K562 (cell line): Measurements from ENCODE around the gene MYLK4. TPM values are rescaled to one million over a fixed set of nuclear protein-coding genes. Genes with fewer than 3 reads are reported as not detected.

Source experiments
- BRD9 ChIP-seq: fragments of 450-650 bp; IDR thresholded peaks from 2 replicates; pipeline ENCODE4 v1.6.1; 2018; ENCODE audit warnings: low read depth; ENCODE audit not compliant: partially characterized antibody
- CC2D1A ChIP-seq: fragments of 450-650 bp; IDR thresholded peaks from 2 replicates; pipeline ENCODE4 v1.6.1; 2017; ENCODE audit warnings: mild to moderate bottlenecking
- KDM5B ChIP-seq: fragments of 200-600 bp; sonication (generic); IDR thresholded peaks from 2 replicates; pipeline ENCODE4 v1.6.1; 2012; ENCODE audit warnings: low read depth, mild to moderate bottlenecking, moderate library complexity, low read length, control low read depth, inconsistent platforms; ENCODE audit not compliant: insufficient replicate concordance
- LARP7 ChIP-seq: fragments of 450-650 bp; IDR thresholded peaks from 2 replicates; pipeline ENCODE4 v1.6.1; 2016
- NFIX ChIP-seq: fragments of 250-450 bp; sonication (Bioruptor Pico); IDR thresholded peaks from 2 replicates; pipeline ENCODE4 v1.4.0; 2020; ENCODE audit warnings: low read depth, mild to moderate bottlenecking, moderate library complexity
- PHTF2 ChIP-seq: fragments of 250-450 bp; sonication (Bioruptor Pico); IDR thresholded peaks from 2 replicates; pipeline ENCODE4 v1.5.0; 2021; ENCODE audit warnings: mild to moderate bottlenecking
- POLR2B ChIP-seq: fragments of 450-650 bp; IDR thresholded peaks from 2 replicates; pipeline ENCODE4 v1.6.1; 2018; ENCODE audit warnings: low read depth; ENCODE audit not compliant: partially characterized antibody
- RAD51 ChIP-seq: fragments of 450-650 bp; IDR thresholded peaks from 2 replicates; pipeline ENCODE4 v1.7.1; 2016; ENCODE audit warnings: low read depth, mild to moderate bottlenecking, borderline replicate concordance
- RBFOX2 ChIP-seq: fragments of 200-400 bp; formaldehyde crosslinking; IDR thresholded peaks from 2 replicates; pipeline ENCODE4 v1.6.1; 2017; ENCODE audit warnings: low read depth, mild to moderate bottlenecking, low read length, moderate library complexity
- SIN3A ChIP-seq, 2 experiments: fragments of 150-350 bp in 1 of 2; IDR thresholded peaks; 2 replicates each; pipeline ENCODE4 v1.6.1; 2011 to 2016; ENCODE audit warnings: borderline replicate concordance in 2 of 2, low read depth in 2 of 2, low read length in 2 of 2, mild to moderate bottlenecking in 2 of 2, moderate library complexity in 2 of 2; ENCODE audit not compliant: control insufficient read depth in 1 of 2
- ZBTB17 ChIP-seq: fragments of 450-650 bp; formaldehyde crosslinking; IDR thresholded peaks from 2 replicates; pipeline ENCODE4 v1.4.0; 2020; ENCODE audit warnings: mild to moderate bottlenecking
- ZC3H8 ChIP-seq: fragments of 450-650 bp; IDR thresholded peaks from 2 replicates; pipeline ENCODE4 v1.6.1; 2017
- ZNF253 ChIP-seq: fragments of 250-450 bp; sonication (Bioruptor Pico); conservative IDR thresholded peaks from 2 replicates; pipeline ENCODE4 v1.6.1; 2021; ENCODE audit warnings: mild to moderate bottlenecking
- ZNF830 ChIP-seq: fragments of 250-450 bp; sonication (Bioruptor Pico); IDR thresholded peaks from 2 replicates; pipeline ENCODE4 v1.5.0; 2021; ENCODE audit warnings: mild to moderate bottlenecking
- polyA plus RNA-seq, 8 experiments: library from polyadenylated mRNA; depleted of rRNA in 4 of 8; stranded (reverse) in 5 of 8; unstranded in 3 of 8; fragments of >200 nt; fragmentation: Nextera tagmentation in 2 of 8; fragmentation: Illumina TruSeq in 1 of 8; extraction: Ambion mirVana in 2 of 8; extraction: Trizol in 1 of 8; gene quantifications; 2 replicates each; pipeline versions ENCODE4 v1.2.1 to v1.2.3, GENCODE V29; 2011 to 2014; ENCODE audit warnings: inconsistent platforms in 1 of 8, missing spikeins in 1 of 8
- total RNA-seq, 7 experiments: library from RNA; depleted of rRNA in 6 of 7; stranded (reverse); fragments of >200 nt in 6 of 7; fragmentation: Illumina TruSeq in 2 of 7; extraction: Trizol in 2 of 7; gene quantifications; 2 replicates each; pipeline versions ENCODE4 v1.2.1 to v1.2.3, GENCODE V29; 2011 to 2021; ENCODE audit warnings: low replicate concordance in 1 of 7
- TF ChIP-seq, protein P1 (sequence below): fragments of 450-650 bp; formaldehyde crosslinking; IDR thresholded peaks from 2 replicates; pipeline ENCODE4 v1.4.0; 2022; ENCODE audit warnings: missing genetic modification characterization
- TF ChIP-seq, protein P2 (sequence below): sonication (generic); formaldehyde crosslinking; IDR thresholded peaks from 2 replicates; pipeline ENCODE4 v1.9.0; 2022; ENCODE audit warnings: mild to moderate bottlenecking, missing genetic modification reagents
- TF ChIP-seq, protein P3 (sequence below), 2 experiments: IDR thresholded peaks; 2 replicates each; pipeline ENCODE4 v1.6.1; 2012; ENCODE audit warnings: improper control_type of control experiment in 2 of 2, low read depth in 2 of 2, low read length in 2 of 2, borderline replicate concordance in 1 of 2
- TF ChIP-seq, protein P4 (sequence below): fragments of 450-650 bp; IDR thresholded peaks from 2 replicates; pipeline ENCODE4 v1.7.1; 2018; ENCODE audit warnings: mild to moderate bottlenecking, low read depth; ENCODE audit not compliant: partially characterized antibody

MYLK4 gene
- total and polyA plus RNA-seq, 9 of the 15 experiments (the other 6 are each of a cell fraction or from before 2014, with no cell fraction given) = 0.01 to 0.15 (median 0.06) TPM

DNA sequence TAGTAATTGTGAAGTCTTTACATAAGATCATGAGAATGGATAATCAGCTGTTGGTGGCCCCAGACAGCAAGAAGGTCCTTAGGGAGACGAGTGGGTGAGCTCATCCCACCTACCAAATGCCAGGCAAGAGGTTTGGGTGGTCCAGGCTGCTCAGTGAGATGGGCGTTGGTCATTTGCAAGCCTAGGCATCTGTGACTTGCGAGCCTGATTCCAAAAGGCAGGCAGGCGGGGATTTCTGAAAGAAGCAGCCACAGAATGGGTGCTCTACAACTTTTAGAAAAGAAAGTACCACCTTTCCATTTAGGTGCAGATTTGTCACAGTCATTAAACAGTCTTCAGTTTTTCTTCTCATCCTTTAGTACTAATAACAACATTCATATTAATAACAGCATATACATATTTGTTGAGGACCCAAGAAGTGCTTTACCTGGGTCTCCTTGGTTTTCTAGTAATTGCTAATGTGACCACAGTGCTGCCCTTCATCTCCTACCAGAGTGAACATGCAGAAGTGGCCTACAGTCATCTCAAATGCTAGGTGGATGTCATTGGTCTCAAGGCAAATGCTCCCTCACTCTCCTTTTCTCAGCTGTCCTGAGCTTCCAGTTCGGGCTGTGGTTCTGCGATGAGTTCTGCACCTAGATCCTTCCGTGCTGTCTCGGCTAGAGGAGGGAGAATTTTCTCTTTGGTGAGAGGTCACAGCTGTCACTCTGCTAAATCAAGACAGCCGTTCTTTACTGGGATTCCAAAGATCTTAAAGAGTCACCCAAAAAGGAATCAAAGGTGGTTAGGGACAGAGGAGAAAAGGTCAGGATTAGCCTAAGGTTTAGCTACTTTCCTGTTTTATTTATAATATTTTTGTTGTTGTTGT lies 17.2 kb upstream of the MYLK4 start (continued):
- peak; percentile 2; the same call in 1 of the 2 replicates for TF ChIP-seq RBFOX2
- no peak for TF ChIP-seq BRD9
- no peak for TF ChIP-seq RAD51
- no peak for TF ChIP-seq POLR2B
- TF ChIP-seq, protein P1, sequence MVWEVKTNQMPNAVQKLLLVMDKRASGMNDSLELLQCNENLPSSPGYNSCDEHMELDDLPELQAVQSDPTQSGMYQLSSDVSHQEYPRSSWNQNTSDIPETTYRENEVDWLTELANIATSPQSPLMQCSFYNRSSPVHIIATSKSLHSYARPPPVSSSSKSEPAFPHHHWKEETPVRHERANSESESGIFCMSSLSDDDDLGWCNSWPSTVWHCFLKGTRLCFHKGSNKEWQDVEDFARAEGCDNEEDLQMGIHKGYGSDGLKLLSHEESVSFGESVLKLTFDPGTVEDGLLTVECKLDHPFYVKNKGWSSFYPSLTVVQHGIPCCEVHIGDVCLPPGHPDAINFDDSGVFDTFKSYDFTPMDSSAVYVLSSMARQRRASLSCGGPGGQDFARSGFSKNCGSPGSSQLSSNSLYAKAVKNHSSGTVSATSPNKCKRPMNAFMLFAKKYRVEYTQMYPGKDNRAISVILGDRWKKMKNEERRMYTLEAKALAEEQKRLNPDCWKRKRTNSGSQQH (CRISPR knock-in tag) = 0 out of 2 replicates have a peak, but pooled peaks have one; percentile 10
- no peak for TF ChIP-seq CC2D1A
- no peak for TF ChIP-seq ZC3H8
- no peak for TF ChIP-seq PHTF2 (CRISPR knock-in tag)
- no peak for TF ChIP-seq ZNF830
- TF ChIP-seq, protein P2, sequence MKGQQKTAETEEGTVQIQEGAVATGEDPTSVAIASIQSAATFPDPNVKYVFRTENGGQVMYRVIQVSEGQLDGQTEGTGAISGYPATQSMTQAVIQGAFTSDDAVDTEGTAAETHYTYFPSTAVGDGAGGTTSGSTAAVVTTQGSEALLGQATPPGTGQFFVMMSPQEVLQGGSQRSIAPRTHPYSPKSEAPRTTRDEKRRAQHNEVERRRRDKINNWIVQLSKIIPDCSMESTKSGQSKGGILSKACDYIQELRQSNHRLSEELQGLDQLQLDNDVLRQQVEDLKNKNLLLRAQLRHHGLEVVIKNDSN (CRISPR knock-in tag) = no peak
- TF ChIP-seq SIN3A (IDR thresholded peaks at IDR 0.05; ENCODE audit: borderline replicate concordance in 2 of 2, control insufficient read depth in 1 of 2, low read depth in 2 of 2, low read length in 2 of 2) = peak in 1 of 2 experiments; percentile 37; a peak in 1 of 4 replicates
- no peak for TF ChIP-seq ZNF253
- no peak for TF ChIP-seq KDM5B
- no peak for TF ChIP-seq ZBTB17 (CRISPR knock-in tag)
- no peak for TF ChIP-seq LARP7
- TF ChIP-seq, protein P3, sequence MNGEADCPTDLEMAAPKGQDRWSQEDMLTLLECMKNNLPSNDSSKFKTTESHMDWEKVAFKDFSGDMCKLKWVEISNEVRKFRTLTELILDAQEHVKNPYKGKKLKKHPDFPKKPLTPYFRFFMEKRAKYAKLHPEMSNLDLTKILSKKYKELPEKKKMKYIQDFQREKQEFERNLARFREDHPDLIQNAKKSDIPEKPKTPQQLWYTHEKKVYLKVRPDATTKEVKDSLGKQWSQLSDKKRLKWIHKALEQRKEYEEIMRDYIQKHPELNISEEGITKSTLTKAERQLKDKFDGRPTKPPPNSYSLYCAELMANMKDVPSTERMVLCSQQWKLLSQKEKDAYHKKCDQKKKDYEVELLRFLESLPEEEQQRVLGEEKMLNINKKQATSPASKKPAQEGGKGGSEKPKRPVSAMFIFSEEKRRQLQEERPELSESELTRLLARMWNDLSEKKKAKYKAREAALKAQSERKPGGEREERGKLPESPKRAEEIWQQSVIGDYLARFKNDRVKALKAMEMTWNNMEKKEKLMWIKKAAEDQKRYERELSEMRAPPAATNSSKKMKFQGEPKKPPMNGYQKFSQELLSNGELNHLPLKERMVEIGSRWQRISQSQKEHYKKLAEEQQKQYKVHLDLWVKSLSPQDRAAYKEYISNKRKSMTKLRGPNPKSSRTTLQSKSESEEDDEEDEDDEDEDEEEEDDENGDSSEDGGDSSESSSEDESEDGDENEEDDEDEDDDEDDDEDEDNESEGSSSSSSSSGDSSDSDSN (IDR thresholded peaks at IDR 0.05; ENCODE audit: borderline replicate concordance in 1 of 2, low read depth in 2 of 2, low read length in 2 of 2) = 0 out of 4 replicates have a peak, but pooled peaks of 1 of the 2 experiments have one; percentile 29
- TF ChIP-seq NFIX (CRISPR knock-in tag) = no peak
- TF ChIP-seq, protein P4, sequence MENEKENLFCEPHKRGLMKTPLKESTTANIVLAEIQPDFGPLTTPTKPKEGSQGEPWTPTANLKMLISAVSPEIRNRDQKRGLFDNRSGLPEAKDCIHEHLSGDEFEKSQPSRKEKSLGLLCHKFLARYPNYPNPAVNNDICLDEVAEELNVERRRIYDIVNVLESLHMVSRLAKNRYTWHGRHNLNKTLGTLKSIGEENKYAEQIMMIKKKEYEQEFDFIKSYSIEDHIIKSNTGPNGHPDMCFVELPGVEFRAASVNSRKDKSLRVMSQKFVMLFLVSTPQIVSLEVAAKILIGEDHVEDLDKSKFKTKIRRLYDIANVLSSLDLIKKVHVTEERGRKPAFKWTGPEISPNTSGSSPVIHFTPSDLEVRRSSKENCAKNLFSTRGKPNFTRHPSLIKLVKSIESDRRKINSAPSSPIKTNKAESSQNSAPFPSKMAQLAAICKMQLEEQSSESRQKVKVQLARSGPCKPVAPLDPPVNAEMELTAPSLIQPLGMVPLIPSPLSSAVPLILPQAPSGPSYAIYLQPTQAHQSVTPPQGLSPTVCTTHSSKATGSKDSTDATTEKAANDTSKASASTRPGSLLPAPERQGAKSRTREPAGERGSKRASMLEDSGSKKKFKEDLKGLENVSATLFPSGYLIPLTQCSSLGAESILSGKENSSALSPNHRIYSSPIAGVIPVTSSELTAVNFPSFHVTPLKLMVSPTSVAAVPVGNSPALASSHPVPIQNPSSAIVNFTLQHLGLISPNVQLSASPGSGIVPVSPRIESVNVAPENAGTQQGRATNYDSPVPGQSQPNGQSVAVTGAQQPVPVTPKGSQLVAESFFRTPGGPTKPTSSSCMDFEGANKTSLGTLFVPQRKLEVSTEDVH = no peak
